Neural cell (in vitro differentiated cells): ENCODE measurements around the gene HMGB3. TPM values are rescaled to one million over a fixed set of nuclear protein-coding genes. Genes with fewer than 3 reads are reported as not detected.

Source experiments
- H2AFZ ChIP-seq: fragments of 200-600, 300-800 bp; sonication (generic), shearing (Covaris generic); 2 replicates; pipeline ENCODE4 v1.6.0; 2014; ENCODE audit warnings: low read depth, mild to moderate bottlenecking, antibody characterized with exemption, low read length, moderate library complexity
- H3F3A ChIP-seq: fragments of 200-600 bp; shearing (Covaris generic); 2 replicates; pipeline ENCODE4 v1.6.1; 2016; ENCODE audit warnings: mild to moderate bottlenecking, moderate library complexity, mixed read lengths, antibody characterized with exemption, low read length; ENCODE audit not compliant: insufficient read depth, poor library complexity, severe bottlenecking
- H3K27ac ChIP-seq: fragments of 200-600, 300-800 bp; sonication (generic), shearing (Covaris generic); 2 replicates; pipeline ENCODE4 v1.5.1; 2014; ENCODE audit warnings: mild to moderate bottlenecking, low read length, moderate library complexity
- H3K27me3 ChIP-seq: fragments of 300-800, 200-600 bp; sonication (generic), shearing (Covaris generic); 2 replicates; pipeline ENCODE4 v1.6.0; 2014; ENCODE audit warnings: mild to moderate bottlenecking, low read depth, low read length, moderate library complexity; ENCODE audit not compliant: insufficient read depth
- H3K36me3 ChIP-seq: fragments of 300-800, 200-600 bp; sonication (generic), shearing (Covaris generic); 2 replicates; pipeline ENCODE4 v1.5.1; 2014; ENCODE audit warnings: mild to moderate bottlenecking, antibody characterized with exemption, low read length, moderate library complexity; ENCODE audit not compliant: insufficient read depth
- H3K4me2 ChIP-seq: fragments of 300-800, 200-600 bp; sonication (generic), shearing (Covaris generic); 2 replicates; pipeline ENCODE4 v1.6.0; 2014; ENCODE audit warnings: mild to moderate bottlenecking, low read length
- H3K4me3 ChIP-seq: fragments of 300-800, 200-600 bp; sonication (generic), shearing (Covaris generic); 2 replicates; pipeline ENCODE4 v1.5.1; 2014; ENCODE audit warnings: mild to moderate bottlenecking, low read length, moderate library complexity
- H3K79me2 ChIP-seq: fragments of 200-600 bp; shearing (Covaris generic); replicated peaks from 2 replicates; pipeline ENCODE4 v1.6.0; 2014; ENCODE audit warnings: mild to moderate bottlenecking, low read length, moderate library complexity; ENCODE audit not compliant: insufficient read depth
- H3K9ac ChIP-seq: fragments of 300-800, 200-600 bp; sonication (generic), shearing (Covaris generic); 2 replicates; pipeline ENCODE4 v1.6.1; 2016; ENCODE audit warnings: mild to moderate bottlenecking, low read length, mixed read lengths
- H3K9me2 ChIP-seq: fragments of 200-600 bp; shearing (Covaris generic); 2 replicates; pipeline ENCODE4 v1.6.1; 2016; ENCODE audit warnings: mild to moderate bottlenecking, low read length, mixed read lengths; ENCODE audit not compliant: insufficient read depth
- H3K9me3 ChIP-seq: fragments of 200-600, 300-800 bp; sonication (generic), shearing (Covaris generic); 2 replicates; pipeline ENCODE4 v1.6.1; 2016; ENCODE audit warnings: mild to moderate bottlenecking, mixed run types, low read length, moderate library complexity, mixed read lengths
- H4K20me1 ChIP-seq: fragments of 200-600 bp; shearing (Covaris generic); 2 replicates; pipeline ENCODE4 v1.6.1; 2016; ENCODE audit warnings: mild to moderate bottlenecking, mixed run types; ENCODE audit not compliant: insufficient read depth
- EP300 ChIP-seq: fragments of 450-650 bp; conservative IDR thresholded peaks from 2 replicates; pipeline ENCODE4 v1.6.1; 2014; ENCODE audit warnings: antibody characterized with exemption, mild to moderate bottlenecking, moderate library complexity; ENCODE audit not compliant: poor library complexity, severe bottlenecking
- EZH2 ChIP-seq: fragments of 200-600, 300-800 bp; shearing (Covaris generic), sonication (generic); IDR thresholded peaks from 2 replicates; pipeline ENCODE4 v1.6.1; 2014; ENCODE audit warnings: antibody characterized with exemption, low read length, borderline replicate concordance, mild to moderate bottlenecking; ENCODE audit not compliant: insufficient read depth, poor library complexity, severe bottlenecking
- MXI1 ChIP-seq: fragments of 450-650 bp; conservative IDR thresholded peaks from 2 replicates; pipeline ENCODE4 v1.6.1; 2014; ENCODE audit warnings: antibody characterized with exemption, mild to moderate bottlenecking; ENCODE audit not compliant: poor library complexity, severe bottlenecking
- POLR2AphosphoS5 ChIP-seq: IDR thresholded peaks from 2 replicates; pipeline ENCODE4 v1.6.1; 2012
- RAD21 ChIP-seq: fragments of 450-650 bp; conservative IDR thresholded peaks from 2 replicates; pipeline ENCODE4 v1.6.1; 2014; ENCODE audit warnings: antibody characterized with exemption, mild to moderate bottlenecking, moderate library complexity
- SMC3 ChIP-seq: fragments of 450-650 bp; conservative IDR thresholded peaks from 2 replicates; pipeline ENCODE4 v1.6.1; 2014; ENCODE audit warnings: antibody characterized with exemption, mild to moderate bottlenecking, moderate library complexity; ENCODE audit not compliant: poor library complexity
- TAF1 ChIP-seq: IDR thresholded peaks from 2 replicates; pipeline ENCODE4 v1.6.1; 2012; ENCODE audit warnings: low read depth
- polyA plus RNA-seq: library from polyadenylated mRNA; depleted of rRNA; stranded (reverse); fragments of >200 nt; gene quantifications from 2 replicates; pipeline ENCODE4 v1.2.3, GENCODE V29; 2014
- TF ChIP-seq, protein P1 (sequence below): fragments of 450-650 bp; IDR thresholded peaks from 2 replicates; pipeline ENCODE4 v1.5.1; 2014; ENCODE audit warnings: antibody characterized with exemption, mild to moderate bottlenecking, moderate library complexity; ENCODE audit not compliant: poor library complexity, severe bottlenecking
- TF ChIP-seq, protein P2 (sequence below): IDR thresholded peaks from 2 replicates; pipeline ENCODE4 v1.6.1; 2012; ENCODE audit warnings: borderline replicate concordance

The HMGB3 gene
- polyA plus RNA-seq, 1 donor from 2014 or later: 249 TPM

DNA sequence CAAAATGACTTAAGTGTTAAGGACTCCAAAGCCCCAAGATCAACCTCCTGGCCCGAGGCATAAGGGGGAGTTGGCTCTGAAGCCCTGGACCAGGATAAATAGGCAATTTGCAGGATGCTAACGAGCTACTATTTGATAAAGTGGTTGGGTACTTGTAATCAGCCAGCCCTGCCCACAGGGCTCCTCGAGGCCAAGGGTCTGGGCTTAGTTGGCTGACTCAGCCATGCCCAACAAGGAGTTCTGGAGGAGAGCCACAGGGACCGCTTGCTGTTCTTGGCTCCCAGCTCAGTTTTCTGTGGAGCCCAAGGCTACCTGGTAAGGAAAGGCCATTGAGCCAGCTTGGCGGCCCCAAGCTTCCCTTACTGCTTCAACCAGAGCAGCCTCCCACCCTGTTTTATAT lies 7.8 kb downstream of the HMGB3 start:
- no peak overlapping the region for H3K27ac ChIP-seq
- H3K9ac ChIP-seq: no peak overlapping the region
- no peaks in the 10 kb centered on the region for H3K9me3 ChIP-seq
- H4K20me1 ChIP-seq: no peaks in the 10 kb centered on the region
- H3F3A ChIP-seq: no peaks in the 10 kb centered on the region
- H3K27me3 ChIP-seq: no peaks in the 10 kb centered on the region
- H2AFZ ChIP-seq: no peak overlapping the region
- H3K4me2 ChIP-seq: no peak overlapping the region
- H3K36me3 ChIP-seq: no peaks in the 10 kb centered on the region
- no peak overlapping the region for H3K4me3 ChIP-seq
- TF ChIP-seq EP300: no peak
- TF ChIP-seq TAF1: no peak
- TF ChIP-seq, protein P1, sequence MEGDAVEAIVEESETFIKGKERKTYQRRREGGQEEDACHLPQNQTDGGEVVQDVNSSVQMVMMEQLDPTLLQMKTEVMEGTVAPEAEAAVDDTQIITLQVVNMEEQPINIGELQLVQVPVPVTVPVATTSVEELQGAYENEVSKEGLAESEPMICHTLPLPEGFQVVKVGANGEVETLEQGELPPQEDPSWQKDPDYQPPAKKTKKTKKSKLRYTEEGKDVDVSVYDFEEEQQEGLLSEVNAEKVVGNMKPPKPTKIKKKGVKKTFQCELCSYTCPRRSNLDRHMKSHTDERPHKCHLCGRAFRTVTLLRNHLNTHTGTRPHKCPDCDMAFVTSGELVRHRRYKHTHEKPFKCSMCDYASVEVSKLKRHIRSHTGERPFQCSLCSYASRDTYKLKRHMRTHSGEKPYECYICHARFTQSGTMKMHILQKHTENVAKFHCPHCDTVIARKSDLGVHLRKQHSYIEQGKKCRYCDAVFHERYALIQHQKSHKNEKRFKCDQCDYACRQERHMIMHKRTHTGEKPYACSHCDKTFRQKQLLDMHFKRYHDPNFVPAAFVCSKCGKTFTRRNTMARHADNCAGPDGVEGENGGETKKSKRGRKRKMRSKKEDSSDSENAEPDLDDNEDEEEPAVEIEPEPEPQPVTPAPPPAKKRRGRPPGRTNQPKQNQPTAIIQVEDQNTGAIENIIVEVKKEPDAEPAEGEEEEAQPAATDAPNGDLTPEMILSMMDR: no peak
- TF ChIP-seq RAD21: no peak
- TF ChIP-seq, protein P2, sequence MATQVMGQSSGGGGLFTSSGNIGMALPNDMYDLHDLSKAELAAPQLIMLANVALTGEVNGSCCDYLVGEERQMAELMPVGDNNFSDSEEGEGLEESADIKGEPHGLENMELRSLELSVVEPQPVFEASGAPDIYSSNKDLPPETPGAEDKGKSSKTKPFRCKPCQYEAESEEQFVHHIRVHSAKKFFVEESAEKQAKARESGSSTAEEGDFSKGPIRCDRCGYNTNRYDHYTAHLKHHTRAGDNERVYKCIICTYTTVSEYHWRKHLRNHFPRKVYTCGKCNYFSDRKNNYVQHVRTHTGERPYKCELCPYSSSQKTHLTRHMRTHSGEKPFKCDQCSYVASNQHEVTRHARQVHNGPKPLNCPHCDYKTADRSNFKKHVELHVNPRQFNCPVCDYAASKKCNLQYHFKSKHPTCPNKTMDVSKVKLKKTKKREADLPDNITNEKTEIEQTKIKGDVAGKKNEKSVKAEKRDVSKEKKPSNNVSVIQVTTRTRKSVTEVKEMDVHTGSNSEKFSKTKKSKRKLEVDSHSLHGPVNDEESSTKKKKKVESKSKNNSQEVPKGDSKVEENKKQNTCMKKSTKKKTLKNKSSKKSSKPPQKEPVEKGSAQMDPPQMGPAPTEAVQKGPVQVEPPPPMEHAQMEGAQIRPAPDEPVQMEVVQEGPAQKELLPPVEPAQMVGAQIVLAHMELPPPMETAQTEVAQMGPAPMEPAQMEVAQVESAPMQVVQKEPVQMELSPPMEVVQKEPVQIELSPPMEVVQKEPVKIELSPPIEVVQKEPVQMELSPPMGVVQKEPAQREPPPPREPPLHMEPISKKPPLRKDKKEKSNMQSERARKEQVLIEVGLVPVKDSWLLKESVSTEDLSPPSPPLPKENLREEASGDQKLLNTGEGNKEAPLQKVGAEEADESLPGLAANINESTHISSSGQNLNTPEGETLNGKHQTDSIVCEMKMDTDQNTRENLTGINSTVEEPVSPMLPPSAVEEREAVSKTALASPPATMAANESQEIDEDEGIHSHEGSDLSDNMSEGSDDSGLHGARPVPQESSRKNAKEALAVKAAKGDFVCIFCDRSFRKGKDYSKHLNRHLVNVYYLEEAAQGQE: no peak
- no peak for TF ChIP-seq POLR2AphosphoS5
- no peak for TF ChIP-seq EZH2
- no peak for TF ChIP-seq SMC3
- TF ChIP-seq MXI1: no peak
- peaks cover 1% of the 10 kb centered on the region for H3K79me2 ChIP-seq
- no peaks in the 10 kb centered on the region for H3K9me2 ChIP-seq

DNA sequence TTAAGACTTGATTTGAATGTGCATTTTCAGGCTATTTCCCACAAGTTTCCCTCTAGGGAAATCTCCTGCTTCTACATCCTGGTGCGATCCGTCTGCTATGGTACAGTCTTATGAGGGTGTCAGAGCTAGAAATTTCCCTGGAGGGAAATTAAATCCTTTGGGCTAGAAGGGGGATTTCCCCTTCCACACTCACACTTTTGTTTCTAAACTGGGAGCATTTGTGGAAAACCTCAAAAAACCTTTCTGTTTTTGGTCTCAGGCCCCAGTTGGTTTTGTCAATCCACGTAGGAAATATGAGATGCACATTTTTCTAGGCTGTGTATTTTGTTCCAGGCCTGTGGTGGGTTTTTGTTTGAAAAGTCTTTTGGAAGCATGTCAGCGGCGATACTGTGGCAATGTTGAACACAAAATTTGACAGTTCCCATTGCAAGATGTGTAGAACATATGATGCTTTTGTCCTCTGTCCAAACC lies 17.8 kb downstream of the HMGB3 start:
- Histone ChIP-seq H3F3A (no peaks in the 10 kb centered on the region), H3K79me2 (no peaks in the 10 kb centered on the region), H3K9me2 (no peaks in the 10 kb centered on the region), H3K27me3 (no peaks in the 10 kb centered on the region), H2AFZ (no peak overlapping the region), H3K36me3 (no peaks in the 10 kb centered on the region), H3K27ac (no peak overlapping the region), H3K9ac (no peak overlapping the region), H3K4me2 (no peak overlapping the region), H3K4me3 (no peak overlapping the region), H4K20me1 (no peaks in the 10 kb centered on the region), H3K9me3 (no peaks in the 10 kb centered on the region)
- no peak for TF ChIP-seq POLR2AphosphoS5
- no peak for TF ChIP-seq MXI1

DNA sequence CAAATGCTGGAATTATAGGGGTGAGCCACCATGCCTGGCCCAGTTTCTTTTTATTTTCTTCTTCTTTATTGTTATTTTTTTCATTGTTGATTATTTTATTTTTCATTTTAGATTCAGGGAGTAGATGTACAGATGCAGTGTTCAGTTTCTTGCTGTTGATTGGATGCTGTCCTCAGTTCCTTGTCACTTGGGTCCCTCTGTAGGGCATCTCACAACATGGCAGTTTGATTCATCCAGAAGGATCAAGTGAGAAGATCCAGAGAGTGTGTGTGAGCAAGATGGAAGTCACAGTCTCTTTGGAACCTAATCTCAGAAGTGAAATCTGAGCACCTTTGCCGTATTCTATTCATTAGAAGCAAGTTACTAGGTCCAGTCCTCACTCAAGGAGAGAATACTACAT lies 20.9 kb downstream of the HMGB3 start:
- Histone ChIP-seq H3K9me3 (no peaks in the 10 kb centered on the region), H4K20me1 (no peaks in the 10 kb centered on the region), H3K9me2 (no peaks in the 10 kb centered on the region), H3K79me2 (no peaks in the 10 kb centered on the region), H3K4me2 (no peak overlapping the region), H3K4me3 (no peak overlapping the region), H2AFZ (no peak overlapping the region), H3K27me3 (no peaks in the 10 kb centered on the region), H3K36me3 (no peaks in the 10 kb centered on the region), H3F3A (no peaks in the 10 kb centered on the region), H3K27ac (no peak overlapping the region), H3K9ac (no peak overlapping the region)
- no peak for TF ChIP-seq EP300
- TF ChIP-seq, protein P1: no peak
- no peak for TF ChIP-seq SMC3
- no peak for TF ChIP-seq RAD21
- TF ChIP-seq TAF1: no peak
- TF ChIP-seq, protein P2: no peak
- no peak for TF ChIP-seq POLR2AphosphoS5
- no peak for TF ChIP-seq EZH2
- TF ChIP-seq MXI1: no peak
